Transverse colon (tissue), 4 donors: Measurements from ENCODE around the gene LMO7.

ENCODE experiments used
- POLR2AphosphoS5 ChIP-seq, 3 donors: sonication (generic); formaldehyde crosslinking; IDR thresholded peaks; one replicate each; pipeline ENCODE4 v1.6.1; 2016; ENCODE audit warnings: antibody characterized with exemption in 3 of 3
- TF ChIP-seq, protein P1 (sequence below), 5 experiments: fragments of 200-600 bp in 3 of 5; fragments of 450-650 bp in 2 of 5; sonication (generic) in 3 of 5; IDR thresholded peaks; 1 replicate in 2 of 5; 2 replicates in 3 of 5; pipeline ENCODE4 v1.5.1; 2016 to 2017; ENCODE audit warnings: antibody characterized with exemption in 5 of 5, inconsistent platforms in 3 of 5, mild to moderate bottlenecking in 2 of 5, moderate library complexity in 1 of 5

DNA sequence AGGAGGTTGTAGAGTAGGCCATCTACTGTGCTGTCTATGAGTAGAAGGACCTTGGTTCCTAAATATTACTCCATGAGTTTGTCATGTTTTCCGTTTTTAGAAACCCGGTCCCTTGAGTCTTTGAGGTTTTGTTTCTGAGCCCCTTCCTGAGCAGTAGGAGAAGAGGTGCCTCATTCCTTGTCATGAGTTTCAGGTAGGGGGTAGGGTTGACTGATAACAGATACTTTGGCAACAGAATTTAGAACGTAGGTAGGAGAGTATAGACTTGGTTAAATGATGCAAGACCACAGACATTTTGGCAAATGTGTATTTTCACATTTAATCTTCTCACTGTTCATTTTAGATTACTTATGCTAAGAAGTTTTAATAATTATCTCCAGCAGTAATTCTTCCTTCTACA is 24.6 kb downstream of the LMO7 start:
- TF ChIP-seq, protein P1, sequence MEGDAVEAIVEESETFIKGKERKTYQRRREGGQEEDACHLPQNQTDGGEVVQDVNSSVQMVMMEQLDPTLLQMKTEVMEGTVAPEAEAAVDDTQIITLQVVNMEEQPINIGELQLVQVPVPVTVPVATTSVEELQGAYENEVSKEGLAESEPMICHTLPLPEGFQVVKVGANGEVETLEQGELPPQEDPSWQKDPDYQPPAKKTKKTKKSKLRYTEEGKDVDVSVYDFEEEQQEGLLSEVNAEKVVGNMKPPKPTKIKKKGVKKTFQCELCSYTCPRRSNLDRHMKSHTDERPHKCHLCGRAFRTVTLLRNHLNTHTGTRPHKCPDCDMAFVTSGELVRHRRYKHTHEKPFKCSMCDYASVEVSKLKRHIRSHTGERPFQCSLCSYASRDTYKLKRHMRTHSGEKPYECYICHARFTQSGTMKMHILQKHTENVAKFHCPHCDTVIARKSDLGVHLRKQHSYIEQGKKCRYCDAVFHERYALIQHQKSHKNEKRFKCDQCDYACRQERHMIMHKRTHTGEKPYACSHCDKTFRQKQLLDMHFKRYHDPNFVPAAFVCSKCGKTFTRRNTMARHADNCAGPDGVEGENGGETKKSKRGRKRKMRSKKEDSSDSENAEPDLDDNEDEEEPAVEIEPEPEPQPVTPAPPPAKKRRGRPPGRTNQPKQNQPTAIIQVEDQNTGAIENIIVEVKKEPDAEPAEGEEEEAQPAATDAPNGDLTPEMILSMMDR (IDR thresholded peaks at IDR 0.05), result no peak
- no peak for TF ChIP-seq POLR2AphosphoS5 (IDR thresholded peaks at IDR 0.05)
